Measurements from ENCODE around the gene PCMTD2. TPM values are rescaled to one million over a fixed set of nuclear protein-coding genes. Genes with fewer than 3 reads are reported as not detected.
"Not testable (repeated sequence)": the region's sequence is repeated elsewhere in the genome, so short reads cannot be mapped to it uniquely, and the experiment has no call there.

PCMTD2 gene
- total RNA-seq, 2 donors from 2014 or later, result 23.3 to 35.7 TPM

- H3K4me3 ChIP-seq; H3K27me3 ChIP-seq; H3K9ac ChIP-seq (ENCODE audit: low read depth in 2 of 2, low read length in 2 of 2); H3K4me1 ChIP-seq; H3K36me3 ChIP-seq; H3K27ac ChIP-seq; DNase-seq; intact Hi-C loops (cut with DNase I); H3K9me3 ChIP-seq: not testable (repeated sequence)
Observed at GRCh38 chr20:64303086-64303485, 47.5 kb downstream of the PCMTD2 start.

- H3K27me3 ChIP-seq; H3K4me1 ChIP-seq; H3K36me3 ChIP-seq; H3K4me3 ChIP-seq; H3K27ac ChIP-seq; intact Hi-C loops (cut with DNase I); H3K9ac ChIP-seq (ENCODE audit: low read depth in 2 of 2, low read length in 2 of 2); H3K9me3 ChIP-seq; DNase-seq: not testable (repeated sequence)
Observed at GRCh38 chr20:64313761-64314160, 58.2 kb downstream of the PCMTD2 start.

- DNase-seq; H3K9me3 ChIP-seq; H3K27me3 ChIP-seq; H3K36me3 ChIP-seq; H3K9ac ChIP-seq (ENCODE audit: low read depth in 2 of 2, low read length in 2 of 2); H3K4me3 ChIP-seq; H3K27ac ChIP-seq; H3K4me1 ChIP-seq; intact Hi-C loops (cut with DNase I): not testable (repeated sequence)
Observed at GRCh38 chr20:64315381-64315780, 59.8 kb downstream of the PCMTD2 start.

- intact Hi-C loops (cut with DNase I); DNase-seq; H3K27ac ChIP-seq; H3K36me3 ChIP-seq; H3K27me3 ChIP-seq; H3K4me3 ChIP-seq; H3K4me1 ChIP-seq; H3K9me3 ChIP-seq; H3K9ac ChIP-seq (ENCODE audit: low read depth in 2 of 2, low read length in 2 of 2): not testable (repeated sequence)
Observed at GRCh38 chr20:64315884-64316283, 60.3 kb downstream of the PCMTD2 start.

GRCh38 chr20:64316415-64317083 is 61.0 kb downstream of the PCMTD2 start:
- H3K36me3 ChIP-seq; H3K4me1 ChIP-seq; H3K4me3 ChIP-seq; H3K9ac ChIP-seq (ENCODE audit: low read depth in 2 of 2, low read length in 2 of 2); DNase-seq; H3K27me3 ChIP-seq; H3K27ac ChIP-seq; H3K9me3 ChIP-seq; intact Hi-C loops (cut with DNase I): not testable (repeated sequence)

- H3K27ac ChIP-seq; H3K9me3 ChIP-seq; H3K36me3 ChIP-seq; H3K9ac ChIP-seq (ENCODE audit: low read depth in 2 of 2, low read length in 2 of 2); intact Hi-C loops (cut with DNase I); H3K4me1 ChIP-seq; H3K27me3 ChIP-seq; H3K4me3 ChIP-seq; DNase-seq: not testable (repeated sequence)
Observed at GRCh38 chr20:64317331-64317730, 61.8 kb downstream of the PCMTD2 start.

GRCh38 chr20:64318056-64318455 is 62.5 kb downstream of the PCMTD2 start:
- H3K4me3 ChIP-seq; H3K27ac ChIP-seq; H3K27me3 ChIP-seq; intact Hi-C loops (cut with DNase I); H3K4me1 ChIP-seq; H3K36me3 ChIP-seq; H3K9ac ChIP-seq (ENCODE audit: low read depth in 2 of 2, low read length in 2 of 2); DNase-seq; H3K9me3 ChIP-seq: not testable (repeated sequence)

GRCh38 chr20:64322031-64322789 is 66.7 kb downstream of the PCMTD2 start:
- H3K9ac ChIP-seq (ENCODE audit: low read depth in 2 of 2, low read length in 2 of 2); H3K9me3 ChIP-seq; intact Hi-C loops (cut with DNase I); H3K27me3 ChIP-seq; H3K27ac ChIP-seq; H3K36me3 ChIP-seq; H3K4me1 ChIP-seq; DNase-seq; H3K4me3 ChIP-seq: not testable (repeated sequence)

Other genes starting within 250 kb of the PCMTD2 start
- 1 to 10 TPM in 1 of 2 donors, under 1 TPM in 1; 0.29 to 3.3 TPM for gene C20orf204, start 219.6 kb upstream of the PCMTD2 start, total RNA-seq
- gene SOX18, start 206.1 kb upstream of the PCMTD2 start, total RNA-seq, result 10 to 100 TPM in 1 of 2 donors, 1 to 10 TPM in 1; 8.4 to 26.8 TPM
- gene TCEA2, start 192.6 kb upstream of the PCMTD2 start, total RNA-seq, result 10 to 100 TPM in 1 of 2 donors, 1 to 10 TPM in 1; 7.3 to 11.8 TPM
- 1 to 10 TPM; 3.4 to 4.5 TPM for gene RGS19, start 176.2 kb upstream of the PCMTD2 start, total RNA-seq
- gene OPRL1, start 175.7 kb upstream of the PCMTD2 start, total RNA-seq, result under 1 TPM; 0.24 to 0.25 TPM
- not detected for gene LKAAEAR1, start 171.3 kb upstream of the PCMTD2 start, total RNA-seq
- gene NPBWR2, start 148.2 kb upstream of the PCMTD2 start, total RNA-seq, result not detected
- under 1 TPM; 0.19 to 0.22 TPM for gene MYT1, start 91.3 kb upstream of the PCMTD2 start, total RNA-seq

Data from colonic mucosa (tissue), 4 donors.